IMR-90 (cell line): ENCODE data around the gene DYNC2LI1. TPM values are rescaled to one million over a fixed set of nuclear protein-coding genes. Genes with fewer than 3 reads are reported as not detected.

Experiments used
- ATAC-seq: fragments of 200-7000 bp; cut with Tn5 transposase; 2 replicates; pipeline ENCODE4 v1.9.1; 2020; ENCODE audit warnings: low read depth, mild to moderate bottlenecking, moderate library complexity
- BruUV-seq: library from RNA; stranded (reverse); fragments of 400-500 nt; replicated peaks from 2 replicates; lab custom pipeline; 2021; lab: Mats Ljungman, UMichigan
- CTCF ChIA-PET: fragments of 300-600 bp; formaldehyde crosslinking; extraction: SDS; loops from one replicate; lab custom pipeline; 2021; ENCODE audit warnings: antibody characterized with exemption; lab: Yijun Ruan, JAX
- POLR2A ChIA-PET: fragments of 300-600 bp; sonication (Branson Sonifier 250); formaldehyde crosslinking; loops from one replicate; lab custom pipeline; 2022; ENCODE audit warnings: antibody characterized with exemption; ENCODE audit not compliant: unreplicated experiment; lab: Charles Lee
- DNase-seq: peaks from one replicate; pipeline ENCODE4 v3.0.0; 2013
- H2AFZ ChIP-seq: replicated peaks from 2 replicates; pipeline ENCODE3; 2013; ENCODE audit warnings: low read length, mild to moderate bottlenecking; ENCODE audit not compliant: poor library complexity
- H2AK5ac ChIP-seq: 2 replicates; pipeline ENCODE4 v1.6.1; 2013; ENCODE audit warnings: low read depth, low read length, inconsistent platforms
- H2AK9ac ChIP-seq: replicated peaks from 2 replicates; pipeline ENCODE3; 2013; ENCODE audit warnings: mild to moderate bottlenecking, low read depth, low read length, moderate library complexity; ENCODE audit not compliant: poor library complexity
- H2BK120ac ChIP-seq: 2 replicates; pipeline ENCODE4 v1.6.1; 2013; ENCODE audit warnings: low read depth, low read length, inconsistent platforms
- H2BK15ac ChIP-seq: 3 replicates; pipeline ENCODE4 v1.6.1; 2013; ENCODE audit warnings: low read depth, low read length, inconsistent platforms
- H2BK20ac ChIP-seq: 2 replicates; pipeline ENCODE4 v1.6.1; 2013; ENCODE audit warnings: low read depth, mild to moderate bottlenecking, inconsistent platforms, low read length, moderate library complexity
- H2BK5ac ChIP-seq: 2 replicates; pipeline ENCODE4 v1.6.1; 2013; ENCODE audit warnings: mild to moderate bottlenecking, low read depth, low read length, inconsistent platforms; ENCODE audit not compliant: poor library complexity, severe bottlenecking
- H3K14ac ChIP-seq: replicated peaks from 2 replicates; pipeline ENCODE4 v1.6.1; 2013; ENCODE audit warnings: low read depth, low read length, inconsistent platforms
- H3K18ac ChIP-seq: 2 replicates; pipeline ENCODE4 v1.6.1; 2013; ENCODE audit warnings: low read depth, low read length, control low read depth
- H3K23ac ChIP-seq: 2 replicates; pipeline ENCODE4 v1.6.1; 2013; ENCODE audit warnings: low read depth, low read length, inconsistent platforms
- H3K27ac ChIP-seq: 2 replicates; pipeline ENCODE4 v1.5.1; 2013; ENCODE audit warnings: mild to moderate bottlenecking, control low read depth, low read length; ENCODE audit not compliant: insufficient read depth
- H3K27me3 ChIP-seq: 2 replicates; pipeline ENCODE4 v1.6.1; 2013; ENCODE audit warnings: low read length; ENCODE audit not compliant: control insufficient read depth, insufficient read depth
- H3K36me3 ChIP-seq: 2 replicates; pipeline ENCODE4 v1.6.1; 2013; ENCODE audit warnings: low read length, mixed read lengths; ENCODE audit not compliant: control insufficient read depth, insufficient read depth
- H3K4ac ChIP-seq: 2 replicates; pipeline ENCODE4 v1.6.1; 2013; ENCODE audit warnings: low read depth, low read length, inconsistent platforms
- H3K4me1 ChIP-seq: 2 replicates; pipeline ENCODE4 v1.6.1; 2013; ENCODE audit warnings: low read length, mixed read lengths; ENCODE audit not compliant: control insufficient read depth, insufficient read depth
- H3K4me2 ChIP-seq: 2 replicates; pipeline ENCODE4 v1.6.1; 2013; ENCODE audit warnings: low read depth, mild to moderate bottlenecking, control low read depth, low read length, moderate library complexity
- H3K4me3 ChIP-seq: 2 replicates; pipeline ENCODE4 v1.5.1; 2013; ENCODE audit warnings: low read depth, mild to moderate bottlenecking, control low read depth, low read length, moderate library complexity; ENCODE audit not compliant: insufficient read depth
- H3K56ac ChIP-seq: 2 replicates; pipeline ENCODE4 v1.6.1; 2013; ENCODE audit warnings: low read length, inconsistent platforms; ENCODE audit not compliant: insufficient read depth; ENCODE audit errors: extremely low read depth
- H3K79me1 ChIP-seq, 2 experiments: 2 replicates each; pipeline ENCODE4 v1.6.1; 2013; ENCODE audit warnings: low read length in 2 of 2, inconsistent platforms in 1 of 2, low read depth in 1 of 2
- H3K9ac ChIP-seq: 2 replicates; pipeline ENCODE4 v1.6.1; 2013; ENCODE audit warnings: low read depth, low read length, control low read depth
- H3K9me1 ChIP-seq: 2 replicates; pipeline ENCODE4 v1.6.1; 2013; ENCODE audit warnings: low read length, inconsistent platforms; ENCODE audit not compliant: insufficient read depth
- H3K9me3 ChIP-seq: 2 replicates; pipeline ENCODE4 v1.6.1; 2013; ENCODE audit warnings: low read length; ENCODE audit not compliant: control insufficient read depth, insufficient read depth
- H4K20me1 ChIP-seq: 2 replicates; pipeline ENCODE4 v1.6.1; 2013; ENCODE audit warnings: low read length, inconsistent platforms; ENCODE audit not compliant: insufficient read depth
- H4K5ac ChIP-seq: 2 replicates; pipeline ENCODE4 v1.6.1; 2013; ENCODE audit warnings: mild to moderate bottlenecking, low read depth, low read length, control low read depth
- H4K8ac ChIP-seq, 2 experiments: 2 replicates each; pipeline ENCODE4 v1.6.1; 2013; ENCODE audit warnings: low read depth in 2 of 2, low read length in 2 of 2, control low read depth in 1 of 2, inconsistent platforms in 1 of 2
- H4K91ac ChIP-seq: 2 replicates; pipeline ENCODE4 v1.6.1; 2013; ENCODE audit warnings: low read depth, low read length, inconsistent platforms; ENCODE audit not compliant: insufficient read depth
- BHLHE40 ChIP-seq: fragments of 150-350 bp; IDR thresholded peaks from 2 replicates; pipeline ENCODE4 v1.6.1; 2016; ENCODE audit warnings: mild to moderate bottlenecking, low read depth, low read length
- CEBPB ChIP-seq: IDR thresholded peaks from 2 replicates; pipeline ENCODE4 v1.6.1; 2012; ENCODE audit warnings: low read depth, low read length, improper control_type of control experiment
- CHD1 ChIP-seq: IDR thresholded peaks from 2 replicates; pipeline ENCODE4 v1.6.1; 2012; ENCODE audit warnings: low read depth, low read length, improper control_type of control experiment
- ELK1 ChIP-seq: fragments of 150-350 bp; IDR thresholded peaks from 2 replicates; pipeline ENCODE4 v1.6.1; 2016; ENCODE audit warnings: low read depth, mild to moderate bottlenecking, low read length, moderate library complexity, borderline replicate concordance
- MAFK ChIP-seq: IDR thresholded peaks from 2 replicates; pipeline ENCODE4 v1.6.1; 2012; ENCODE audit warnings: low read depth, low read length, improper control_type of control experiment
- MAZ ChIP-seq: IDR thresholded peaks from 2 replicates; pipeline ENCODE4 v1.6.1; 2012; ENCODE audit warnings: low read depth, mild to moderate bottlenecking, low read length, improper control_type of control experiment, moderate library complexity, borderline replicate concordance
- MXI1 ChIP-seq: IDR thresholded peaks from 2 replicates; pipeline ENCODE4 v1.6.1; 2012; ENCODE audit warnings: low read depth, mild to moderate bottlenecking, low read length, moderate library complexity, borderline replicate concordance
- NFE2L2 ChIP-seq: fragments of 150-350 bp; IDR thresholded peaks from 2 replicates; pipeline ENCODE4 v1.6.1; 2016; ENCODE audit warnings: low read depth, mild to moderate bottlenecking, low read length
- POLR2A ChIP-seq: IDR thresholded peaks from 2 replicates; pipeline ENCODE4 v1.6.1; 2012; ENCODE audit warnings: mild to moderate bottlenecking, low read depth, low read length
- RAD21 ChIP-seq: IDR thresholded peaks from 2 replicates; pipeline ENCODE4 v1.6.1; 2012; ENCODE audit warnings: low read length, improper control_type of control experiment
- RCOR1 ChIP-seq: IDR thresholded peaks from 2 replicates; pipeline ENCODE4 v1.6.1; 2012; ENCODE audit warnings: mild to moderate bottlenecking, low read length, improper control_type of control experiment; ENCODE audit not compliant: insufficient replicate concordance
- RFX5 ChIP-seq: IDR thresholded peaks from 2 replicates; pipeline ENCODE4 v1.8.0; 2012; ENCODE audit warnings: low read depth, mild to moderate bottlenecking, low read length, moderate library complexity
- SMC3 ChIP-seq: fragments of 150-350 bp; IDR thresholded peaks from 2 replicates; pipeline ENCODE4 v1.6.1; 2016; ENCODE audit warnings: low read depth, mild to moderate bottlenecking, antibody characterized with exemption, low read length, moderate library complexity
- USF2 ChIP-seq: fragments of 150-350 bp; IDR thresholded peaks from 2 replicates; pipeline ENCODE4 v1.6.1; 2017; ENCODE audit warnings: mild to moderate bottlenecking, antibody characterized with exemption, low read length, low read depth
- WGBS, 2 experiments: methylation state at CpG; one replicate each; pipeline versions ENCODE4 v1.1.5 to v1.1.7; 2013; ENCODE audit warnings: missing lambda C conversion rate in 2 of 2; ENCODE audit not compliant: insufficient read length in 1 of 2; ENCODE audit errors: extremely low coverage in 2 of 2; 5-methylcytosine and 5-hydroxymethylcytosine counted together
- dilution Hi-C: fragments of 300-500 bp; cut with HindIII; formaldehyde crosslinking; loops from one replicate; pipeline ENCODE4 v1.14.3; 2018; ENCODE audit warnings: low sequenced_read_pairs; ENCODE audit not compliant: unreplicated experiment
- in situ Hi-C: fragments of 300-500 bp; cut with MboI; formaldehyde crosslinking; loops from 3 replicates; pipeline ENCODE4 v1.14.3; 2019; ENCODE audit warnings: low sequenced_read_pairs, inconsistent platforms, mixed read lengths
- intact Hi-C: fragments of 100-400 bp; cut with micrococcal nuclease; formaldehyde crosslinking; loops from 2 replicates; pipeline ENCODE4 v1.10.0; 2022
- polyA plus RNA-seq, 3 experiments: library from polyadenylated mRNA; depleted of rRNA; stranded (reverse); fragments of >200 nt; gene quantifications; 2 replicates each; pipeline ENCODE4 v1.2.3, GENCODE V29; 2012; ENCODE audit warnings: low replicate concordance in 1 of 3
- total RNA-seq: library from RNA; depleted of rRNA; stranded (reverse); fragments of >200 nt; gene quantifications from 2 replicates; pipeline ENCODE4 v1.2.3, GENCODE V29; 2012
- TF ChIP-seq, protein P1 (sequence below): conservative IDR thresholded peaks from 2 replicates; pipeline ENCODE4 v1.5.1; 2012; ENCODE audit warnings: mild to moderate bottlenecking, low read depth, low read length, improper control_type of control experiment

The DYNC2LI1 gene
- total and polyA plus RNA-seq, 2 of the 4 experiments (the other 2 are of a cell fraction) = 5.2 to 10.4 TPM

- Histone ChIP-seq H3K4me1 (no peaks in the 10 kb centered on the region), H3K27me3 (peaks cover 39% of the 10 kb centered on the region), H3K79me1 (no peaks in the 10 kb centered on the region), H3K23ac (no peak overlapping the region), H3K4me3 (no peak overlapping the region), H2BK5ac (no peak overlapping the region), H2AK9ac (no peak overlapping the region), H3K4me2 (no peak overlapping the region), H4K8ac (no peak overlapping the region), H3K27ac (no peak overlapping the region), H2BK15ac (no peak overlapping the region), H3K9ac (no peak overlapping the region), H3K18ac (no peak overlapping the region), H3K14ac (no peak overlapping the region), H2AFZ (no peak overlapping the region), H2AK5ac (no peak overlapping the region), H3K9me1 (no peaks in the 10 kb centered on the region), H4K5ac (no peak overlapping the region), H2BK120ac (no peak overlapping the region), H4K20me1 (no peaks in the 10 kb centered on the region), H4K91ac (no peak overlapping the region), H2BK20ac (no peak overlapping the region), H3K56ac (no peak overlapping the region), H3K36me3 (no peaks in the 10 kb centered on the region), H3K9me3 (no peaks in the 10 kb centered on the region), H3K4ac (no peak overlapping the region)
- ChIA-PET POLR2A (no interaction called here), CTCF (no interaction called here)
- intact Hi-C loops = no loop called here
- dilution Hi-C loops = no loop called here
- BruUV-seq = no TSS peak
- WGBS, 2 experiments = 70% methylated on average over 4 of the region's 10 CpGs; no CpG with 5 or more reads in 1 of the 2 experiments
- DNase-seq (no peak), ATAC-seq (no peak)
- in situ Hi-C loops = no loop called here
- TF ChIP-seq MAZ (no peak), RFX5 (no peak), SMC3 (no peak), POLR2A (no peak), NFE2L2 (no peak), BHLHE40 (no peak), CHD1 (no peak), RCOR1 (no peak), CEBPB (no peak), ELK1 (no peak), RAD21 (no peak), MXI1 (no peak), USF2 (no peak), MAFK (no peak)
- TF ChIP-seq, protein P1, sequence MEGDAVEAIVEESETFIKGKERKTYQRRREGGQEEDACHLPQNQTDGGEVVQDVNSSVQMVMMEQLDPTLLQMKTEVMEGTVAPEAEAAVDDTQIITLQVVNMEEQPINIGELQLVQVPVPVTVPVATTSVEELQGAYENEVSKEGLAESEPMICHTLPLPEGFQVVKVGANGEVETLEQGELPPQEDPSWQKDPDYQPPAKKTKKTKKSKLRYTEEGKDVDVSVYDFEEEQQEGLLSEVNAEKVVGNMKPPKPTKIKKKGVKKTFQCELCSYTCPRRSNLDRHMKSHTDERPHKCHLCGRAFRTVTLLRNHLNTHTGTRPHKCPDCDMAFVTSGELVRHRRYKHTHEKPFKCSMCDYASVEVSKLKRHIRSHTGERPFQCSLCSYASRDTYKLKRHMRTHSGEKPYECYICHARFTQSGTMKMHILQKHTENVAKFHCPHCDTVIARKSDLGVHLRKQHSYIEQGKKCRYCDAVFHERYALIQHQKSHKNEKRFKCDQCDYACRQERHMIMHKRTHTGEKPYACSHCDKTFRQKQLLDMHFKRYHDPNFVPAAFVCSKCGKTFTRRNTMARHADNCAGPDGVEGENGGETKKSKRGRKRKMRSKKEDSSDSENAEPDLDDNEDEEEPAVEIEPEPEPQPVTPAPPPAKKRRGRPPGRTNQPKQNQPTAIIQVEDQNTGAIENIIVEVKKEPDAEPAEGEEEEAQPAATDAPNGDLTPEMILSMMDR = no peak
Measured at GRCh38 chr2:43853141-43854081, 79.6 kb downstream of the DYNC2LI1 start.
